GM12878 (cell line): ENCODE data around the gene CNPY2. TPM values are rescaled to one million over a fixed set of nuclear protein-coding genes. Genes with fewer than 3 reads are reported as not detected.

Experiments
- CBX3 ChIP-seq: fragments of 200-600 bp; sonication (generic); IDR thresholded peaks from 2 replicates; pipeline ENCODE4 v1.6.1; 2016; ENCODE audit warnings: low read depth, borderline replicate concordance
- CUX1 ChIP-seq: IDR thresholded peaks from 2 replicates; pipeline ENCODE4 v1.6.1; 2012; ENCODE audit warnings: improper control_type of control experiment, low read depth, low read length; ENCODE audit not compliant: insufficient replicate concordance
- E2F8 ChIP-seq: fragments of 450-650 bp; IDR thresholded peaks from 2 replicates; pipeline ENCODE4 v1.6.1; 2018; ENCODE audit warnings: mild to moderate bottlenecking, low read depth, moderate library complexity; ENCODE audit not compliant: partially characterized antibody
- IKZF2 ChIP-seq, 2 experiments: fragments of 450-650 bp; IDR thresholded peaks; 2 replicates each; pipeline ENCODE4 v1.6.1; 2017; ENCODE audit warnings: mild to moderate bottlenecking in 2 of 2, moderate library complexity in 2 of 2
- IRF3 ChIP-seq: fragments of 450-650 bp; IDR thresholded peaks from 2 replicates; pipeline ENCODE4 v1.6.1; 2014; ENCODE audit warnings: mild to moderate bottlenecking
- IRF5 ChIP-seq: fragments of 450-650 bp; IDR thresholded peaks from 2 replicates; pipeline ENCODE4 v1.6.1; 2017; ENCODE audit warnings: borderline replicate concordance
- KDM1A ChIP-seq: fragments of 200-600 bp; sonication (generic); IDR thresholded peaks from 2 replicates; pipeline ENCODE4 v1.6.1; 2016; ENCODE audit warnings: borderline replicate concordance
- MLLT1 ChIP-seq: fragments of 450-650 bp; IDR thresholded peaks from 2 replicates; pipeline ENCODE4 v1.6.1; 2016; ENCODE audit warnings: mild to moderate bottlenecking
- MTA3 ChIP-seq: IDR thresholded peaks from 2 replicates; pipeline ENCODE4 v1.6.1; 2012; ENCODE audit warnings: low read length, inconsistent platforms, borderline replicate concordance
- MYB ChIP-seq: fragments of 150-350 bp; IDR thresholded peaks from 2 replicates; pipeline ENCODE4 v1.6.1; 2014; ENCODE audit warnings: mild to moderate bottlenecking, low read depth, low read length, borderline replicate concordance
- NFXL1 ChIP-seq: fragments of 450-650 bp; IDR thresholded peaks from 2 replicates; pipeline ENCODE4 v1.6.1; 2017; ENCODE audit warnings: antibody characterized with exemption, mild to moderate bottlenecking, borderline replicate concordance
- PAX5 ChIP-seq: IDR thresholded peaks from 2 replicates; pipeline ENCODE4 v1.6.1; 2011; ENCODE audit warnings: low read depth, low read length, borderline replicate concordance
- POLR2AphosphoS2 ChIP-seq: IDR thresholded peaks from 2 replicates; pipeline ENCODE4 v1.6.1; 2011; ENCODE audit warnings: low read depth, mild to moderate bottlenecking, low read length, improper control_type of control experiment, moderate library complexity
- POU2F2 ChIP-seq: IDR thresholded peaks from 3 replicates; pipeline ENCODE4 v1.6.1; 2011; ENCODE audit warnings: low read depth, mild to moderate bottlenecking, low read length, borderline replicate concordance
- TARDBP ChIP-seq: IDR thresholded peaks from 2 replicates; pipeline ENCODE4 v1.6.1; 2016; ENCODE audit warnings: borderline replicate concordance
- WRNIP1 ChIP-seq: IDR thresholded peaks from 2 replicates; pipeline ENCODE4 v1.6.1; 2011; ENCODE audit warnings: low read depth, low read length, improper control_type of control experiment, borderline replicate concordance
- polyA plus RNA-seq, 11 experiments: library from polyadenylated mRNA; depleted of rRNA in 4 of 11; unstranded in 6 of 11; stranded (reverse) in 5 of 11; fragments of >200 nt; fragmentation: Nextera tagmentation in 4 of 11; fragmentation: Illumina TruSeq in 1 of 11; extraction: Ambion mirVana in 4 of 11; extraction: Trizol in 1 of 11; gene quantifications; 1 replicate in 1 of 11; 2 replicates in 10 of 11; pipeline versions ENCODE4 v1.2.1 to v1.2.3, GENCODE V29; 2011 to 2016; ENCODE audit warnings: inconsistent platforms in 2 of 11, missing spikeins in 2 of 11, low read depth in 1 of 11
- total RNA-seq, 4 experiments: library from RNA; depleted of rRNA in 3 of 4; stranded (reverse); fragments of >200 nt in 3 of 4; fragmentation: Illumina TruSeq in 1 of 4; extraction: Trizol in 1 of 4; gene quantifications; 2 replicates each; pipeline versions ENCODE4 v1.2.1 to v1.2.3, GENCODE V29; 2013 to 2021

Gene CNPY2
- total and polyA plus RNA-seq, 10 of the 15 experiments (the other 5 are each of a cell fraction or from before 2014, with no cell fraction given), result 25.0 to 276 (median 87.8) TPM

- TF ChIP-seq E2F8 (peak; percentile 72), POU2F2 (0 out of 3 replicates have a peak, but pooled peaks have one; percentile 47), PAX5 (no peak; the same call in 1 of the 2 replicates), IRF5 (no peak), POLR2AphosphoS2 (peak; percentile 80), WRNIP1 (no peak), MLLT1 (peak; percentile 100), IRF3 (peak; percentile 65; the same call in 1 of the 2 replicates), NFXL1 (no peak), MYB (no peak), TARDBP (no peak), CBX3 (no peak), KDM1A (no peak), IKZF2 (IDR thresholded peaks at IDR 0.05) (peak; percentile 96 to 97), MTA3 (no peak; the same call in 1 of the 2 replicates), CUX1 (peak; percentile 22)
These were observed 44.3 kb upstream of the CNPY2 start, which contains the start of gene STAT2 (continued) for GRCh38 chr12:56359851-56360767.
